ENCODE results near the gene DGKB.

GRCh38 chr7:14734839-14735321 lies 167.7 kb downstream of the DGKB start:
- TF ChIP-seq, protein P1, sequence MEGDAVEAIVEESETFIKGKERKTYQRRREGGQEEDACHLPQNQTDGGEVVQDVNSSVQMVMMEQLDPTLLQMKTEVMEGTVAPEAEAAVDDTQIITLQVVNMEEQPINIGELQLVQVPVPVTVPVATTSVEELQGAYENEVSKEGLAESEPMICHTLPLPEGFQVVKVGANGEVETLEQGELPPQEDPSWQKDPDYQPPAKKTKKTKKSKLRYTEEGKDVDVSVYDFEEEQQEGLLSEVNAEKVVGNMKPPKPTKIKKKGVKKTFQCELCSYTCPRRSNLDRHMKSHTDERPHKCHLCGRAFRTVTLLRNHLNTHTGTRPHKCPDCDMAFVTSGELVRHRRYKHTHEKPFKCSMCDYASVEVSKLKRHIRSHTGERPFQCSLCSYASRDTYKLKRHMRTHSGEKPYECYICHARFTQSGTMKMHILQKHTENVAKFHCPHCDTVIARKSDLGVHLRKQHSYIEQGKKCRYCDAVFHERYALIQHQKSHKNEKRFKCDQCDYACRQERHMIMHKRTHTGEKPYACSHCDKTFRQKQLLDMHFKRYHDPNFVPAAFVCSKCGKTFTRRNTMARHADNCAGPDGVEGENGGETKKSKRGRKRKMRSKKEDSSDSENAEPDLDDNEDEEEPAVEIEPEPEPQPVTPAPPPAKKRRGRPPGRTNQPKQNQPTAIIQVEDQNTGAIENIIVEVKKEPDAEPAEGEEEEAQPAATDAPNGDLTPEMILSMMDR (IDR thresholded peaks at IDR 0.05) = no peak
- no peak for TF ChIP-seq POLR2A (IDR thresholded peaks at IDR 0.05)
